Measurements from ENCODE around the gene STRN3. TPM values are rescaled to one million over a fixed set of nuclear protein-coding genes. Genes with fewer than 3 reads are reported as not detected.

Gene STRN3
- total RNA-seq, 2 experiments from 2014 or later, result 25.2 to 37.0 TPM

DNA sequence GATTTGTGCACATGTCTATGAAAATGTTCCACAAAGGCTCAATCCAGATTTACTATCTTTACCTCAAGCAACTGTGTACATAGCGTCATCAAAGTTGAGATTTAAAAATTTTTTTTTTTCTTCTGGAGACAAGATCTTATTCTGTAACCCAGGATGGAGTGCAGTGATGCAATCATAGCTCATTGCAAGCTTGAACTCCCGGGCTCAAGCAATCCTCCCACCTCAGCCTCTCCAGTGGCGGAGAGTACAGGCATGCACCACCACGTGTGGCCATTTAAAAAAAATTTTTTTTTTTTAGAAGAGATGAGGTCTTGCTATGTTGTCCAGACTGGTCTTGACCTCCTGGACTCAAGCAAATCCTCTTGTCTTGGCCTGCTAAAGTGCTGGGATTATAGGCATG, 149.5 kb downstream of the STRN3 start:
- ChIA-PET POLR2A (interaction anchor here (0.8 kb wide), 1 partner anchor 47 kb away, joined by 3 read pairs; no protein-coding TSS in a partner anchor), CTCF (ENCODE audit: unreplicated experiment) (no interaction called here)
- Histone ChIP-seq H3K36me3 (ENCODE audit: insufficient read depth, low read length) (no peaks in the 10 kb centered on the region), H3K4me2 (ENCODE audit: low read length) (no peak overlapping the region), H2AFZ (ENCODE audit: low read length) (no peak overlapping the region), H4K20me1 (ENCODE audit: insufficient read depth, low read length) (no peaks in the 10 kb centered on the region), H3K4me1 (ENCODE audit: insufficient read depth, low read length, poor library complexity, severe bottlenecking) (peaks cover 11% of the 10 kb centered on the region), H3K9me3 (ENCODE audit: low read length) (no peaks in the 10 kb centered on the region), H3K4me3 (ENCODE audit: low read depth, low read length, poor library complexity, severe bottlenecking) (no peak overlapping the region), H3K9me2 (ENCODE audit: insufficient read depth, low read length) (no peaks in the 10 kb centered on the region), H3K79me2 (ENCODE audit: insufficient read depth, low read depth, low read length) (no peaks in the 10 kb centered on the region), H3K27ac (ENCODE audit: low read depth, low read length, poor library complexity, severe bottlenecking) (no peak overlapping the region)
- BruUV-seq (replicated peaks), result no TSS peak
- no peak for TF ChIP-seq EZH2phosphoT487 (IDR thresholded peaks at IDR 0.05; ENCODE audit: borderline replicate concordance, low read depth, low read length)
- TF ChIP-seq, protein P1, sequence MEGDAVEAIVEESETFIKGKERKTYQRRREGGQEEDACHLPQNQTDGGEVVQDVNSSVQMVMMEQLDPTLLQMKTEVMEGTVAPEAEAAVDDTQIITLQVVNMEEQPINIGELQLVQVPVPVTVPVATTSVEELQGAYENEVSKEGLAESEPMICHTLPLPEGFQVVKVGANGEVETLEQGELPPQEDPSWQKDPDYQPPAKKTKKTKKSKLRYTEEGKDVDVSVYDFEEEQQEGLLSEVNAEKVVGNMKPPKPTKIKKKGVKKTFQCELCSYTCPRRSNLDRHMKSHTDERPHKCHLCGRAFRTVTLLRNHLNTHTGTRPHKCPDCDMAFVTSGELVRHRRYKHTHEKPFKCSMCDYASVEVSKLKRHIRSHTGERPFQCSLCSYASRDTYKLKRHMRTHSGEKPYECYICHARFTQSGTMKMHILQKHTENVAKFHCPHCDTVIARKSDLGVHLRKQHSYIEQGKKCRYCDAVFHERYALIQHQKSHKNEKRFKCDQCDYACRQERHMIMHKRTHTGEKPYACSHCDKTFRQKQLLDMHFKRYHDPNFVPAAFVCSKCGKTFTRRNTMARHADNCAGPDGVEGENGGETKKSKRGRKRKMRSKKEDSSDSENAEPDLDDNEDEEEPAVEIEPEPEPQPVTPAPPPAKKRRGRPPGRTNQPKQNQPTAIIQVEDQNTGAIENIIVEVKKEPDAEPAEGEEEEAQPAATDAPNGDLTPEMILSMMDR (conservative IDR thresholded peaks at IDR 0.05; ENCODE audit: low read length), result no peak
- intact Hi-C loops (cut with micrococcal nuclease; ENCODE audit: unreplicated experiment), result no loop called here
- DNase-seq (ENCODE audit: low spot score), result no peak

DNA sequence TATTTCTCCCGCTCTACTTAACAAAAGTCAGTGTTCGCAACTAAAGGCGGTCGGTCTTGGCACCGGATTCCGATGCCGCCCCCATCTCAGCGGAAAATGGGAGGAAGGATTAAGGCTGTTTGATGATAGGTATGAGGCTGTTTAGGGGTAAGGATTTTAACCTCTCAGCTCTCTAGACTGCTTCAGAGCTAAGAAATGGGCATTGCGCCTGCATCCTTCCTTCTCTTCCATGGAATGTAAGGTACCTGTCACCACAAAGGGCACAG, 150.5 kb downstream of the STRN3 start:
- CTCF ChIA-PET (ENCODE audit: unreplicated experiment), result no interaction called here

More for the DNA sequence above, 150.5 kb downstream of the STRN3 start:
- Histone ChIP-seq H3K4me2 (ENCODE audit: low read length) (peak overlapping the region; percentile 87; the same call in 1 of the 2 replicates), H3K27ac (ENCODE audit: low read depth, low read length, poor library complexity, severe bottlenecking) (no peak overlapping the region), H3K79me2 (ENCODE audit: insufficient read depth, low read depth, low read length) (no peaks in the 10 kb centered on the region), H2AFZ (ENCODE audit: low read length) (no peak overlapping the region; the same call in 1 of the 2 replicates), H3K4me1 (ENCODE audit: insufficient read depth, low read length, poor library complexity, severe bottlenecking) (peaks cover 11% of the 10 kb centered on the region), H3K9me3 (ENCODE audit: low read length) (no peaks in the 10 kb centered on the region), H3K9me2 (ENCODE audit: insufficient read depth, low read length) (no peaks in the 10 kb centered on the region), H3K4me3 (ENCODE audit: low read depth, low read length, poor library complexity, severe bottlenecking) (no peak overlapping the region), H3K36me3 (ENCODE audit: insufficient read depth, low read length) (no peaks in the 10 kb centered on the region), H4K20me1 (ENCODE audit: insufficient read depth, low read length) (no peaks in the 10 kb centered on the region)
- DNase-seq (ENCODE audit: low spot score), result no peak
- TF ChIP-seq, protein P1 (conservative IDR thresholded peaks at IDR 0.05; ENCODE audit: low read length), result no peak
- TF ChIP-seq EZH2phosphoT487 (IDR thresholded peaks at IDR 0.05; ENCODE audit: borderline replicate concordance, low read depth, low read length), result no peak
- TSS peak; percentile 50 for BruUV-seq (replicated peaks)
- POLR2A ChIA-PET, result no interaction called here
- intact Hi-C loops (cut with micrococcal nuclease; ENCODE audit: unreplicated experiment), result no loop called here

Data from OCI-LY7 (cell line).